ENCODE data around the gene ALAS2. TPM values are rescaled to one million over a fixed set of nuclear protein-coding genes. Genes with fewer than 3 reads are reported as not detected.
"Not testable (repeated sequence)": the region's sequence is repeated elsewhere in the genome, so short reads cannot be mapped to it uniquely, and the experiment has no call there.

The ALAS2 gene
- total and polyA plus RNA-seq, 7 donors: 0.03 to 8.1 (median 3.3) TPM; not detected in 3

GRCh38 chrX:55057675-55058249 lies 27.0 kb upstream of the ALAS2 start:
- peak; percentile 78 for TF ChIP-seq CTCF (IDR thresholded peaks at IDR 0.05)
- peaks cover 0 to 8% (median 0%) of the 10 kb centered on the region in 3 donors for H3K27me3 ChIP-seq (ENCODE audit: insufficient read depth in 3 of 3, low read length in 2 of 3)
- no peaks in the 10 kb centered on the region for H3K9me3 ChIP-seq
- H3K27ac ChIP-seq: no peak overlapping the region
- peak overlapping the region; percentile 39 for H3K4me3 ChIP-seq
- ATAC-seq (peak in 3 of 4 donors; percentile 68 to 84 (median 71)), DNase-seq (no peak)
- intact Hi-C loops (cut with DNase I): loop anchor here (2.0 to 10.0 kb wide), 2 partner anchors 163 to 167 kb away; no protein-coding TSS in a partner anchor
- 19 to 21% (median 19%) methylated on average over 5 of the region's 5 CpGs for WGBS, 3 donors
- no peaks in the 10 kb centered on the region for H3K4me1 ChIP-seq
- H3K36me3 ChIP-seq (ENCODE audit: insufficient read depth in 1 of 2, low read depth in 1 of 2): no peaks in the 10 kb centered on the region

GRCh38 chrX:55056820-55057674 lies 26.3 kb upstream of the ALAS2 start:
- no peak for TF ChIP-seq CTCF (IDR thresholded peaks at IDR 0.05)
- ATAC-seq: peak in 1 of 4 donors; percentile 19
- Histone ChIP-seq H3K36me3 (ENCODE audit: insufficient read depth in 1 of 2, low read depth in 1 of 2) (no peaks in the 10 kb centered on the region), H3K4me3 (peak overlapping the region; percentile 39), H3K27me3 (ENCODE audit: insufficient read depth in 3 of 3, low read length in 2 of 3) (peaks cover 0 to 8% (median 0%) of the 10 kb centered on the region in 3 donors), H3K27ac (no peak overlapping the region), H3K9me3 (no peaks in the 10 kb centered on the region), H3K4me1 (no peaks in the 10 kb centered on the region)
- DNase-seq: no peak
- intact Hi-C loops (cut with DNase I): loop anchor here (2.0 to 10.0 kb wide), 2 partner anchors 162 to 166 kb away; no protein-coding TSS in a partner anchor
- 22 to 47% (median 28%) methylated on average over 7 of the region's 7 CpGs for WGBS, 3 donors

- H3K9me3 ChIP-seq; DNase-seq; H3K4me1 ChIP-seq; H3K4me3 ChIP-seq; H3K27me3 ChIP-seq (ENCODE audit: insufficient read depth in 3 of 3, low read length in 2 of 3); ATAC-seq; H3K27ac ChIP-seq; H3K36me3 ChIP-seq (ENCODE audit: insufficient read depth in 1 of 2, low read depth in 1 of 2): not testable (repeated sequence)
- 66 to 80% (median 68%) methylated on average over 2 of the region's 2 CpGs for WGBS, 3 donors
- intact Hi-C loops (cut with DNase I): loop anchor here in 1 of 2 donors (10.0 kb wide), 1 partner anchor 156 kb away; no protein-coding TSS in a partner anchor
Measured at GRCh38 chrX:55050599-55050998, 19.8 kb upstream of the ALAS2 start.

DNA sequence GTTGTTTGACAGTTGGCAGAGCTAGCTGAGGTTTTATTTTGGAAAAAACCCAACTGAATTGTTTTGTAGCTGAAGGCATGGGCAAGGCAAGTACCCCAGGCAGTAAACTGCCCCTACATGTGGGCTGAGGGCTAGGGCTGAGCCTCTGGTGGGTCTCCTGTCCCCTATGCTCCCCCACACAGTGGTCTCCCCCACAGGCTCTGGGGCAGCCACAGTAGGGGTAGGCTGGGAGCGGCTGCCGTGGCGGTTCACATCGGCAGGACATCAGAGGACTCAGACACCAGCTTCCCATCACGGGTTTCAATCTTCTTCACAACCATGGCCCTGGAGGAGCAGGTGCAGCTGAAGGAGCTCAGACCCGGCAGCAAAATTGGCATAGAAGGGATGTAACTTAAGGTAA lies 10.7 kb upstream of the ALAS2 start:
- Histone ChIP-seq H3K9me3 (no peaks in the 10 kb centered on the region), H3K36me3 (ENCODE audit: insufficient read depth in 1 of 2, low read depth in 1 of 2) (no peaks in the 10 kb centered on the region), H3K27me3 (ENCODE audit: insufficient read depth in 3 of 3, low read length in 2 of 3) (no peaks in the 10 kb centered on the region), H3K27ac (no peak overlapping the region), H3K4me3 (no peak overlapping the region), H3K4me1 (no peaks in the 10 kb centered on the region)
- WGBS, 3 donors: 91 to 92% (median 91%) methylated on average over 6 of the region's 6 CpGs
- intact Hi-C loops (cut with DNase I): no loop called here
- ATAC-seq (no peak), DNase-seq (no peak)
- no peak for TF ChIP-seq CTCF (IDR thresholded peaks at IDR 0.05)

DNA sequence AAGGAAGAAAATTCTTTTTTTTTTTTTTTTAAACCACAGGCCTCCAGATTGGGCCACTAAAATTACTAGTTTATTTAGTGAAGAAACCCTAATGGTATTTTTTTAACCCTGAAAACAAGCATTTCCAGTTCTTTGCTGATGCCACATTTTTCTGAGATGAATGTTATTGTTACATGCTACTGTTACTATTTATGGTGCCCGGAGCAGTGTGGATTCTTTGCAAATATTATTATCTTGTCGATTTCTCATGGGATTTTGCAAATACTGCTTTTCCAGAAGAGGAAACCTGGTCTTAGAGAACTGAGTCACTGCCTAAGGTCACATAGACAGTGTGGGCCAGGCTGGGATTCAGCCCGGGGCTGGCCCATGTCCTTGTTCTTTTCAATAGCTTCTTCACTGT lies 8.7 kb upstream of the ALAS2 start:
- ATAC-seq (no peak), DNase-seq (no peak)
- H3K27ac ChIP-seq: no peak overlapping the region
- H3K4me1 ChIP-seq: no peaks in the 10 kb centered on the region
- H3K36me3 ChIP-seq (ENCODE audit: insufficient read depth in 1 of 2, low read depth in 1 of 2): no peaks in the 10 kb centered on the region
- intact Hi-C loops (cut with DNase I): no loop called here
- H3K4me3 ChIP-seq: no peak overlapping the region
- TF ChIP-seq CTCF (IDR thresholded peaks at IDR 0.05): no peak
- 66 to 83% (median 81%) methylated on average over 3 of the region's 3 CpGs for WGBS, 3 donors
- no peaks in the 10 kb centered on the region for H3K27me3 ChIP-seq (ENCODE audit: insufficient read depth in 3 of 3, low read length in 2 of 3)
- H3K9me3 ChIP-seq: no peaks in the 10 kb centered on the region
